Measurements from ENCODE around the gene TCAIM. TPM values are rescaled to one million over a fixed set of nuclear protein-coding genes. Genes with fewer than 3 reads are reported as not detected.

Gene TCAIM
- total and polyA plus RNA-seq, 10 of the 15 experiments (the other 5 are each of a cell fraction or from before 2014, with no cell fraction given), result 14.5 to 22.9 (median 17.8) TPM

DNA sequence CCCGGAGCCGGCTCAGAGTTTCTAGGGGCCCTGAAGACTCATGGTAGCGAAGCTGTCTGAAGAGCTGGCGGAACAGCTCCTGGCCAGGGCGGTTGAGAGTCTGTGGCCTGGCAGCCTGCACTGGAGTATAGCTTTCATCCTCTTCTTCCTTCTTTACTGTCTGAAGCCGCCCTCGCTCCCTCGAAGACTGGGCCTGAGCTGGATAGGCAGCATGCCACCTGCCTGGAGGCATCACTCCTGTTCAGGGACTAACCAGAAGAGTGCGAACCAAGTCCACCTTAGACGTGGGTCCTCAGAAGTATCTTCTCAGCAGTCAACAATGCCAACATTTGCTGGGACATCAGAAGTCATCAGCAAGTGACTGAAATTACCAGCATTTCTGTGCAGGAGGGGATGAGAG lies 116.8 kb downstream of the TCAIM start (continued):
- TF ChIP-seq, protein P1, sequence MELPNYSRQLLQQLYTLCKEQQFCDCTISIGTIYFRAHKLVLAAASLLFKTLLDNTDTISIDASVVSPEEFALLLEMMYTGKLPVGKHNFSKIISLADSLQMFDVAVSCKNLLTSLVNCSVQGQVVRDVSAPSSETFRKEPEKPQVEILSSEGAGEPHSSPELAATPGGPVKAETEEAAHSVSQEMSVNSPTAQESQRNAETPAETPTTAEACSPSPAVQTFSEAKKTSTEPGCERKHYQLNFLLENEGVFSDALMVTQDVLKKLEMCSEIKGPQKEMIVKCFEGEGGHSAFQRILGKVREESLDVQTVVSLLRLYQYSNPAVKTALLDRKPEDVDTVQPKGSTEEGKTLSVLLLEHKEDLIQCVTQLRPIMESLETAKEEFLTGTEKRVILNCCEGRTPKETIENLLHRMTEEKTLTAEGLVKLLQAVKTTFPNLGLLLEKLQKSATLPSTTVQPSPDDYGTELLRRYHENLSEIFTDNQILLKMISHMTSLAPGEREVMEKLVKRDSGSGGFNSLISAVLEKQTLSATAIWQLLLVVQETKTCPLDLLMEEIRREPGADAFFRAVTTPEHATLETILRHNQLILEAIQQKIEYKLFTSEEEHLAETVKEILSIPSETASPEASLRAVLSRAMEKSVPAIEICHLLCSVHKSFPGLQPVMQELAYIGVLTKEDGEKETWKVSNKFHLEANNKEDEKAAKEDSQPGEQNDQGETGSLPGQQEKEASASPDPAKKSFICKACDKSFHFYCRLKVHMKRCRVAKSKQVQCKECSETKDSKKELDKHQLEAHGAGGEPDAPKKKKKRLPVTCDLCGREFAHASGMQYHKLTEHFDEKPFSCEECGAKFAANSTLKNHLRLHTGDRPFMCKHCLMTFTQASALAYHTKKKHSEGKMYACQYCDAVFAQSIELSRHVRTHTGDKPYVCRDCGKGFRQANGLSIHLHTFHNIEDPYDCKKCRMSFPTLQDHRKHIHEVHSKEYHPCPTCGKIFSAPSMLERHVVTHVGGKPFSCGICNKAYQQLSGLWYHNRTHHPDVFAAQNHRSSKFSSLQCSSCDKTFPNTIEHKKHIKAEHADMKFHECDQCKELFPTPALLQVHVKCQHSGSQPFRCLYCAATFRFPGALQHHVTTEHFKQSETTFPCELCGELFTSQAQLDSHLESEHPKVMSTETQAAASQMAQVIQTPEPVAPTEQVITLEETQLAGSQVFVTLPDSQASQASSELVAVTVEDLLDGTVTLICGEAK (IDR thresholded peaks at IDR 0.05; ENCODE audit: borderline replicate concordance), result no peak
- TF ChIP-seq SUZ12 (IDR thresholded peaks at IDR 0.05; ENCODE audit: unreplicated experiment), result no peak
- no peak for TF ChIP-seq MEF2B (IDR thresholded peaks at IDR 0.05; ENCODE audit: partially characterized antibody, poor library complexity, severe bottlenecking)
- TF ChIP-seq NR2F1 (conservative IDR thresholded peaks at IDR 0.05), result no peak

Other genes starting within 250 kb of the TCAIM start
- not detected in 2 replicates for gene TOPAZ1, start 96.9 kb upstream of the TCAIM start, total RNA-seq (2014; rRNA removed)
- gene TOPAZ1, start 96.9 kb upstream of the TCAIM start, total RNA-seq (2014; rRNA removed; fragmentation: Illumina TruSeq; extraction: Trizol), result not detected in 2 replicates
- gene TOPAZ1, start 96.9 kb upstream of the TCAIM start, total RNA-seq (2021), result not detected in 2 replicates
- not detected in 2 replicates for gene TOPAZ1, start 96.9 kb upstream of the TCAIM start, polyA plus RNA-seq (2011; rRNA removed)
- not detected in 2 replicates for gene TOPAZ1, start 96.9 kb upstream of the TCAIM start, polyA plus RNA-seq (2014; fragmentation: Illumina TruSeq; extraction: Trizol)
- under 1 TPM in 1 of 2 experiments, not detected in 1; 0.02 TPM for gene TOPAZ1, start 96.9 kb upstream of the TCAIM start, polyA plus RNA-seq (2014; fragmentation: Nextera tagmentation; extraction: Ambion mirVana)
- not detected in 2 replicates for gene TOPAZ1, start 96.9 kb upstream of the TCAIM start, polyA plus RNA-seq (2014; rRNA removed)
- gene TOPAZ1, start 96.9 kb upstream of the TCAIM start, polyA plus RNA-seq (2016; fragmentation: Nextera tagmentation; extraction: Ambion mirVana), result not detected
- gene ZNF445, start 138.9 kb downstream of the TCAIM start, total RNA-seq (2014; rRNA removed), result 4.9 and 5.4 TPM in 2 replicates
- gene ZNF445, start 138.9 kb downstream of the TCAIM start, total RNA-seq (2014; rRNA removed; fragmentation: Illumina TruSeq; extraction: Trizol), result 7.6 and 9.0 TPM in 2 replicates
- gene ZNF445, start 138.9 kb downstream of the TCAIM start, total RNA-seq (2021), result 14.4 and 15.5 TPM in 2 replicates
- 5.7 and 6.2 TPM in 2 replicates for gene ZNF445, start 138.9 kb downstream of the TCAIM start, polyA plus RNA-seq (2011; rRNA removed)
- gene ZNF445, start 138.9 kb downstream of the TCAIM start, polyA plus RNA-seq (2014; fragmentation: Illumina TruSeq; extraction: Trizol), result 7.2 and 8.6 TPM in 2 replicates
- under 1 TPM; 0.80 to 0.85 TPM for gene ZNF445, start 138.9 kb downstream of the TCAIM start, polyA plus RNA-seq (2014; fragmentation: Nextera tagmentation; extraction: Ambion mirVana)
- 7.2 and 8.0 TPM in 2 replicates for gene ZNF445, start 138.9 kb downstream of the TCAIM start, polyA plus RNA-seq (2014; rRNA removed)
- gene ZNF445, start 138.9 kb downstream of the TCAIM start, polyA plus RNA-seq (2016; fragmentation: Nextera tagmentation; extraction: Ambion mirVana), result 1 to 10 TPM; 3.5 to 4.4 TPM
- 4.9 and 6.0 TPM in 2 replicates for gene ZKSCAN7, start 216.4 kb downstream of the TCAIM start, total RNA-seq (2014; rRNA removed)
- gene ZKSCAN7, start 216.4 kb downstream of the TCAIM start, total RNA-seq (2014; rRNA removed; fragmentation: Illumina TruSeq; extraction: Trizol), result 3.5 and 3.6 TPM in 2 replicates
- gene ZKSCAN7, start 216.4 kb downstream of the TCAIM start, total RNA-seq (2021), result 3.6 and 4.6 TPM in 2 replicates
- gene ZKSCAN7, start 216.4 kb downstream of the TCAIM start, polyA plus RNA-seq (2011; rRNA removed), result 3.0 and 3.1 TPM in 2 replicates
- 3.7 and 4.5 TPM in 2 replicates for gene ZKSCAN7, start 216.4 kb downstream of the TCAIM start, polyA plus RNA-seq (2014; fragmentation: Illumina TruSeq; extraction: Trizol)
- under 1 TPM; 0.77 to 0.88 TPM for gene ZKSCAN7, start 216.4 kb downstream of the TCAIM start, polyA plus RNA-seq (2014; fragmentation: Nextera tagmentation; extraction: Ambion mirVana)
- 2.5 and 5.4 TPM in 2 replicates for gene ZKSCAN7, start 216.4 kb downstream of the TCAIM start, polyA plus RNA-seq (2014; rRNA removed)
- 1 to 10 TPM; 2.3 to 3.4 TPM for gene ZKSCAN7, start 216.4 kb downstream of the TCAIM start, polyA plus RNA-seq (2016; fragmentation: Nextera tagmentation; extraction: Ambion mirVana)
- 1.1 and 1.3 TPM in 2 replicates for gene ZNF660, start 246.2 kb downstream of the TCAIM start, total RNA-seq (2014; rRNA removed)
- gene ZNF660, start 246.2 kb downstream of the TCAIM start, total RNA-seq (2014; rRNA removed; fragmentation: Illumina TruSeq; extraction: Trizol), result 2.1 and 2.9 TPM in 2 replicates
- 2.4 and 2.9 TPM in 2 replicates for gene ZNF660, start 246.2 kb downstream of the TCAIM start, total RNA-seq (2021)
- 1.7 and 3.2 TPM in 2 replicates for gene ZNF660, start 246.2 kb downstream of the TCAIM start, polyA plus RNA-seq (2011; rRNA removed)
- 1.5 and 3.4 TPM in 2 replicates for gene ZNF660, start 246.2 kb downstream of the TCAIM start, polyA plus RNA-seq (2014; fragmentation: Illumina TruSeq; extraction: Trizol)
- 1 to 10 TPM in 1 of 2 experiments, under 1 TPM in 1; 0.62 to 2.0 TPM for gene ZNF660, start 246.2 kb downstream of the TCAIM start, polyA plus RNA-seq (2014; fragmentation: Nextera tagmentation; extraction: Ambion mirVana)
- 0.77 and 1.5 TPM in 2 replicates for gene ZNF660, start 246.2 kb downstream of the TCAIM start, polyA plus RNA-seq (2014; rRNA removed)
- 1 to 10 TPM; 1.7 to 2.6 TPM for gene ZNF660, start 246.2 kb downstream of the TCAIM start, polyA plus RNA-seq (2016; fragmentation: Nextera tagmentation; extraction: Ambion mirVana)

Data from GM12878 (cell line).